IMR-90 (cell line): ENCODE measurements around the gene ZNF182. TPM values are rescaled to one million over a fixed set of nuclear protein-coding genes. Genes with fewer than 3 reads are reported as not detected.
"Not testable (repeated sequence)": the region's sequence is repeated elsewhere in the genome, so short reads cannot be mapped to it uniquely, and the experiment has no call there.

ENCODE experiments used
- ATAC-seq: fragments of 200-7000 bp; cut with Tn5 transposase; 2 replicates; pipeline ENCODE4 v1.9.1; 2020; ENCODE audit warnings: low read depth, mild to moderate bottlenecking, moderate library complexity
- BruUV-seq: library from RNA; stranded (reverse); fragments of 400-500 nt; replicated peaks from 2 replicates; lab custom pipeline; 2021; lab: Mats Ljungman, UMichigan
- CTCF ChIA-PET: fragments of 300-600 bp; formaldehyde crosslinking; extraction: SDS; loops from one replicate; lab custom pipeline; 2021; ENCODE audit warnings: antibody characterized with exemption; lab: Yijun Ruan, JAX
- POLR2A ChIA-PET: fragments of 300-600 bp; sonication (Branson Sonifier 250); formaldehyde crosslinking; loops from one replicate; lab custom pipeline; 2022; ENCODE audit warnings: antibody characterized with exemption; ENCODE audit not compliant: unreplicated experiment; lab: Charles Lee
- DNase-seq: peaks from one replicate; pipeline ENCODE4 v3.0.0; 2013
- H2AFZ ChIP-seq: replicated peaks from 2 replicates; pipeline ENCODE3; 2013; ENCODE audit warnings: low read length, mild to moderate bottlenecking; ENCODE audit not compliant: poor library complexity
- H2AK5ac ChIP-seq: 2 replicates; pipeline ENCODE4 v1.6.1; 2013; ENCODE audit warnings: low read depth, low read length, inconsistent platforms
- H2AK9ac ChIP-seq: replicated peaks from 2 replicates; pipeline ENCODE3; 2013; ENCODE audit warnings: mild to moderate bottlenecking, low read depth, low read length, moderate library complexity; ENCODE audit not compliant: poor library complexity
- H2BK120ac ChIP-seq: 2 replicates; pipeline ENCODE4 v1.6.1; 2013; ENCODE audit warnings: low read depth, low read length, inconsistent platforms
- H2BK15ac ChIP-seq: 3 replicates; pipeline ENCODE4 v1.6.1; 2013; ENCODE audit warnings: low read depth, low read length, inconsistent platforms
- H2BK20ac ChIP-seq: 2 replicates; pipeline ENCODE4 v1.6.1; 2013; ENCODE audit warnings: low read depth, mild to moderate bottlenecking, inconsistent platforms, low read length, moderate library complexity
- H2BK5ac ChIP-seq: 2 replicates; pipeline ENCODE4 v1.6.1; 2013; ENCODE audit warnings: mild to moderate bottlenecking, low read depth, low read length, inconsistent platforms; ENCODE audit not compliant: poor library complexity, severe bottlenecking
- H3K14ac ChIP-seq: replicated peaks from 2 replicates; pipeline ENCODE4 v1.6.1; 2013; ENCODE audit warnings: low read depth, low read length, inconsistent platforms
- H3K18ac ChIP-seq: 2 replicates; pipeline ENCODE4 v1.6.1; 2013; ENCODE audit warnings: low read depth, low read length, control low read depth
- H3K23ac ChIP-seq: 2 replicates; pipeline ENCODE4 v1.6.1; 2013; ENCODE audit warnings: low read depth, low read length, inconsistent platforms
- H3K27ac ChIP-seq: 2 replicates; pipeline ENCODE4 v1.5.1; 2013; ENCODE audit warnings: mild to moderate bottlenecking, control low read depth, low read length; ENCODE audit not compliant: insufficient read depth
- H3K27me3 ChIP-seq: 2 replicates; pipeline ENCODE4 v1.6.1; 2013; ENCODE audit warnings: low read length; ENCODE audit not compliant: control insufficient read depth, insufficient read depth
- H3K36me3 ChIP-seq: 2 replicates; pipeline ENCODE4 v1.6.1; 2013; ENCODE audit warnings: low read length, mixed read lengths; ENCODE audit not compliant: control insufficient read depth, insufficient read depth
- H3K4ac ChIP-seq: 2 replicates; pipeline ENCODE4 v1.6.1; 2013; ENCODE audit warnings: low read depth, low read length, inconsistent platforms
- H3K4me1 ChIP-seq: 2 replicates; pipeline ENCODE4 v1.6.1; 2013; ENCODE audit warnings: low read length, mixed read lengths; ENCODE audit not compliant: control insufficient read depth, insufficient read depth
- H3K4me2 ChIP-seq: 2 replicates; pipeline ENCODE4 v1.6.1; 2013; ENCODE audit warnings: low read depth, mild to moderate bottlenecking, control low read depth, low read length, moderate library complexity
- H3K4me3 ChIP-seq: 2 replicates; pipeline ENCODE4 v1.5.1; 2013; ENCODE audit warnings: low read depth, mild to moderate bottlenecking, control low read depth, low read length, moderate library complexity; ENCODE audit not compliant: insufficient read depth
- H3K56ac ChIP-seq: 2 replicates; pipeline ENCODE4 v1.6.1; 2013; ENCODE audit warnings: low read length, inconsistent platforms; ENCODE audit not compliant: insufficient read depth; ENCODE audit errors: extremely low read depth
- H3K79me1 ChIP-seq, 2 experiments: 2 replicates each; pipeline ENCODE4 v1.6.1; 2013; ENCODE audit warnings: low read length in 2 of 2, inconsistent platforms in 1 of 2, low read depth in 1 of 2
- H3K9ac ChIP-seq: 2 replicates; pipeline ENCODE4 v1.6.1; 2013; ENCODE audit warnings: low read depth, low read length, control low read depth
- H3K9me1 ChIP-seq: 2 replicates; pipeline ENCODE4 v1.6.1; 2013; ENCODE audit warnings: low read length, inconsistent platforms; ENCODE audit not compliant: insufficient read depth
- H3K9me3 ChIP-seq: 2 replicates; pipeline ENCODE4 v1.6.1; 2013; ENCODE audit warnings: low read length; ENCODE audit not compliant: control insufficient read depth, insufficient read depth
- H4K20me1 ChIP-seq: 2 replicates; pipeline ENCODE4 v1.6.1; 2013; ENCODE audit warnings: low read length, inconsistent platforms; ENCODE audit not compliant: insufficient read depth
- H4K5ac ChIP-seq: 2 replicates; pipeline ENCODE4 v1.6.1; 2013; ENCODE audit warnings: mild to moderate bottlenecking, low read depth, low read length, control low read depth
- H4K8ac ChIP-seq, 2 experiments: 2 replicates each; pipeline ENCODE4 v1.6.1; 2013; ENCODE audit warnings: low read depth in 2 of 2, low read length in 2 of 2, control low read depth in 1 of 2, inconsistent platforms in 1 of 2
- H4K91ac ChIP-seq: 2 replicates; pipeline ENCODE4 v1.6.1; 2013; ENCODE audit warnings: low read depth, low read length, inconsistent platforms; ENCODE audit not compliant: insufficient read depth
- WGBS, 2 experiments: methylation state at CpG; one replicate each; pipeline versions ENCODE4 v1.1.5 to v1.1.7; 2013; ENCODE audit warnings: missing lambda C conversion rate in 2 of 2; ENCODE audit not compliant: insufficient read length in 1 of 2; ENCODE audit errors: extremely low coverage in 2 of 2; 5-methylcytosine and 5-hydroxymethylcytosine counted together
- dilution Hi-C: fragments of 300-500 bp; cut with HindIII; formaldehyde crosslinking; loops from one replicate; pipeline ENCODE4 v1.14.3; 2018; ENCODE audit warnings: low sequenced_read_pairs; ENCODE audit not compliant: unreplicated experiment
- in situ Hi-C: fragments of 300-500 bp; cut with MboI; formaldehyde crosslinking; loops from 3 replicates; pipeline ENCODE4 v1.14.3; 2019; ENCODE audit warnings: low sequenced_read_pairs, inconsistent platforms, mixed read lengths
- intact Hi-C: fragments of 100-400 bp; cut with micrococcal nuclease; formaldehyde crosslinking; loops from 2 replicates; pipeline ENCODE4 v1.10.0; 2022
- polyA plus RNA-seq, 3 experiments: library from polyadenylated mRNA; depleted of rRNA; stranded (reverse); fragments of >200 nt; gene quantifications; 2 replicates each; pipeline ENCODE4 v1.2.3, GENCODE V29; 2012; ENCODE audit warnings: low replicate concordance in 1 of 3
- total RNA-seq: library from RNA; depleted of rRNA; stranded (reverse); fragments of >200 nt; gene quantifications from 2 replicates; pipeline ENCODE4 v1.2.3, GENCODE V29; 2012

Gene ZNF182
- total and polyA plus RNA-seq, 2 of the 4 experiments (the other 2 are of a cell fraction): 1.7 to 3.0 TPM

DNA sequence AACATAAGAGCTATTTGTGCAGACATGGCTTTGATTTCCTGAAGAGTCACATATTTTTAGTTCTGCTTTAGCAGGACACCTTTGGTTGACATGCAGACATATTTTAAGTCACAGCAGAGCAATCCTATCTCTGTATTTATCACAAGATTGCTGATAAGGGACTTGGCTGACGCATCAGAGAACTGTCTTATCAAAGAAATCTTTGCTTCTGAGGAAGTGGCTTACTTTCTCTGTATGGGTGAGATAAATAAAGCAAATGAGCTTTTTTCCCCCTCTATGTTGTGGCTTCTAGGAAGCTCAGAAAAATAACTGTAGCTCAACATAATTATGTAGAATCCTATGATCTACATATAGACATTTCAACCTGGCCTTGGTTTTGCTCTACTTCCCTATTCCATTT lies 16.1 kb upstream of the ZNF182 start:
- no CpG with 5 or more reads among the region's 1 CpG for WGBS, 2 experiments
- BruUV-seq, H3K9ac ChIP-seq, H3K9me3 ChIP-seq, H4K91ac ChIP-seq, H2BK15ac ChIP-seq, H4K5ac ChIP-seq, H3K4ac ChIP-seq, H3K4me3 ChIP-seq, H4K8ac ChIP-seq, DNase-seq, POLR2A ChIA-PET, H2BK20ac ChIP-seq, H2BK120ac ChIP-seq, H3K27ac ChIP-seq, H3K4me2 ChIP-seq, H3K4me1 ChIP-seq, H2AFZ ChIP-seq, H3K36me3 ChIP-seq, H2AK9ac ChIP-seq, H3K18ac ChIP-seq, H3K9me1 ChIP-seq, H2BK5ac ChIP-seq, ATAC-seq, H3K23ac ChIP-seq, H3K79me1 ChIP-seq, H3K27me3 ChIP-seq, H2AK5ac ChIP-seq, dilution Hi-C loops, intact Hi-C loops, H3K14ac ChIP-seq, H4K20me1 ChIP-seq, CTCF ChIA-PET, H3K56ac ChIP-seq: not testable (repeated sequence)
- in situ Hi-C loops: loop anchor here (10.0 kb wide), 1 partner anchor 185 kb away; the partner anchor contains the start of gene ZNF81

DNA sequence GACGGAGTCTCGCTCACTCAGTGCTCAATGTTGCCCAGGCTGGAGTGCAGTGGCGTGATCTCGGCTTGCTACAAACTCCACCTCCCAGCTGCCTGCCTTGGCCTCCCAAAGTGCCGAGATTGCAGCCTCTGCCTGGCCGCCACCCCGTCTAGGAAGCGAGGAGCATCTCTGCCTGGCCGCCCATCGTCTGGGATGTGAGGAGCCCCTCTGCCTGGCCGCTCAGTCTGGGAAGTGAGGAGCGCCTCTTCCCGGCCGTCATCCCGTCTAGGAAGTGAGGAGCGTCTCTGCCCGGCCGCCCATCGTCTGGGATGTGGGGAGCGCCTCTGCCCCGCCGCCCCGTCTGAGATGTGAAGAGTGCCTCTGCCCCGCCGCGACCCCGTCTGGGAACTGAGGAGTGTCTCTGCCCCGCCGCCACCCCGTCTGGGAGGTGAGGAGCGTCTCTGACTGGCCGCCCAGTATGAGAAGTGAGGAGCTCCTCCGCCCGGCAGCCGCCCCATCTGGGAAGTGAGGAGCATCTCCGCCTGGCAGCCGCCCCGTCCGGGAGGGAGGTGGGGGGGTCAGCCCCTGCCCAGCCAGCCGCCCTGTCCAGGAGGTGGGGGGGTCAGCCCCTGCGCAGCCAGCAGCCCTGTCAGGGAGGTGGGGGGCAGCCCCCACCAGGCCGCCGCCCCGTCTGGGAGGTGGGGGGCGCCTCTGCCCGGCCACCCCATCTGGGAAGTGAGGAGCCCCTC lies 13.0 kb upstream of the ZNF182 start:
- H4K8ac ChIP-seq, H3K4ac ChIP-seq, BruUV-seq, H2BK20ac ChIP-seq, H4K20me1 ChIP-seq, H2BK15ac ChIP-seq, H3K9me3 ChIP-seq, H3K4me2 ChIP-seq, H3K14ac ChIP-seq, H3K56ac ChIP-seq, H3K18ac ChIP-seq, H3K79me1 ChIP-seq, H3K36me3 ChIP-seq, dilution Hi-C loops, POLR2A ChIA-PET, in situ Hi-C loops, CTCF ChIA-PET, H2BK5ac ChIP-seq, H3K27me3 ChIP-seq, H2BK120ac ChIP-seq, H2AK5ac ChIP-seq, ATAC-seq, H2AK9ac ChIP-seq, H3K4me3 ChIP-seq, H3K9ac ChIP-seq, DNase-seq, H4K91ac ChIP-seq, H3K27ac ChIP-seq, H3K4me1 ChIP-seq, H3K23ac ChIP-seq, intact Hi-C loops, H3K9me1 ChIP-seq, H4K5ac ChIP-seq, H2AFZ ChIP-seq: not testable (repeated sequence)
- WGBS, 2 experiments: no CpG with 5 or more reads among the region's 46 CpGs
